Esophagus squamous epithelium (tissue), 5 donors: Measurements from ENCODE around the gene IKZF2. TPM values are rescaled to one million over a fixed set of nuclear protein-coding genes. Genes with fewer than 3 reads are reported as not detected.

Experiments used
- DNase-seq: peaks from one replicate; lab custom pipeline; 2025; lab: John Stamatoyannopoulos, UW
- H3K27ac ChIP-seq, 4 donors: fragments of 200-600 bp; sonication (generic); one replicate each; pipeline ENCODE4 v1.5.1; 2016 to 2019; ENCODE audit warnings: mild to moderate bottlenecking in 1 of 4
- H3K27me3 ChIP-seq, 4 donors: fragments of 200-600 bp; sonication (generic); 1 replicate in 3 of 4; 2 replicates in 1 of 4; pipeline versions ENCODE4 v1.5.1 to v1.6.0; 2017 to 2021; ENCODE audit warnings: antibody characterized with exemption in 1 of 4
- H3K36me3 ChIP-seq, 3 donors: fragments of 200-600 bp; sonication (generic); one replicate each; pipeline ENCODE4 v1.5.1; 2016 to 2019
- H3K4me1 ChIP-seq, 3 donors: fragments of 200-600 bp; sonication (generic); one replicate each; pipeline ENCODE4 v1.5.1; 2017 to 2019
- H3K4me3 ChIP-seq, 4 donors: fragments of 200-600 bp; sonication (generic); 1 replicate in 3 of 4; 2 replicates in 1 of 4; pipeline ENCODE4 v1.5.1; 2016 to 2019; ENCODE audit warnings: mild to moderate bottlenecking in 2 of 4, moderate library complexity in 1 of 4
- H3K9me3 ChIP-seq, 3 donors: fragments of 200-600 bp; sonication (generic); one replicate each; pipeline ENCODE4 v1.5.1; 2016 to 2019
- CTCF ChIP-seq, 6 experiments: fragments of 450-650 bp in 4 of 6; fragments of 200-600 bp in 2 of 6; sonication (generic) in 2 of 6; IDR thresholded peaks; one replicate each; pipeline ENCODE4 v1.5.1; 2016 to 2019; ENCODE audit warnings: antibody characterized with exemption in 6 of 6, mild to moderate bottlenecking in 4 of 6, moderate library complexity in 4 of 6
- POLR2A ChIP-seq, 4 donors: fragments of 450-650 bp; IDR thresholded peaks; one replicate each; pipeline ENCODE4 v1.6.1; 2017; ENCODE audit warnings: antibody characterized with exemption in 4 of 4, mild to moderate bottlenecking in 4 of 4, moderate library complexity in 3 of 4
- WGBS, 2 donors: methylation state at CpG; one replicate each; pipeline ENCODE4 v1.1.5; 2018; 5-methylcytosine and 5-hydroxymethylcytosine counted together
- intact Hi-C: fragments of 100-400 bp; cut with DNase I; formaldehyde crosslinking; loops from one replicate; pipeline ENCODE4 v1.15.0; 2022
- total RNA-seq, 4 donors: library from RNA; depleted of rRNA; stranded (reverse); fragments of >200 nt; gene quantifications; one replicate each; pipeline ENCODE4 v1.1.0, GENCODE V29; 2016
- donor health status: DM: yes; HTN: yes; CAD: no.

IKZF2 gene
- total RNA-seq, 4 donors from 2014 or later = 44.1 to 96.1 (median 78.6) TPM

GRCh38 chr2:213104092-213104902 is 47.1 kb downstream of the IKZF2 start:
- intact Hi-C loops = no loop called here
- H3K9me3 ChIP-seq = no peaks in the 10 kb centered on the region
- no peaks in the 10 kb centered on the region for H3K36me3 ChIP-seq
- 26 to 34% methylated on average over 7 of the region's 7 CpGs for WGBS, 2 donors
- peak overlapping the region in 3 of 4 donors; percentile 7 to 24 (median 15) for H3K27ac ChIP-seq
- peak overlapping the region in 1 of 4 donors; percentile 29 for H3K4me3 ChIP-seq
- DNase-seq = no peak
- TF ChIP-seq POLR2A (IDR thresholded peaks at IDR 0.05) (no peak), CTCF (IDR thresholded peaks at IDR 0.05) (no peak)
- no peaks in the 10 kb centered on the region for H3K27me3 ChIP-seq
- peaks cover 0 to 55% (median 7%) of the 10 kb centered on the region in 3 donors for H3K4me1 ChIP-seq

DNA sequence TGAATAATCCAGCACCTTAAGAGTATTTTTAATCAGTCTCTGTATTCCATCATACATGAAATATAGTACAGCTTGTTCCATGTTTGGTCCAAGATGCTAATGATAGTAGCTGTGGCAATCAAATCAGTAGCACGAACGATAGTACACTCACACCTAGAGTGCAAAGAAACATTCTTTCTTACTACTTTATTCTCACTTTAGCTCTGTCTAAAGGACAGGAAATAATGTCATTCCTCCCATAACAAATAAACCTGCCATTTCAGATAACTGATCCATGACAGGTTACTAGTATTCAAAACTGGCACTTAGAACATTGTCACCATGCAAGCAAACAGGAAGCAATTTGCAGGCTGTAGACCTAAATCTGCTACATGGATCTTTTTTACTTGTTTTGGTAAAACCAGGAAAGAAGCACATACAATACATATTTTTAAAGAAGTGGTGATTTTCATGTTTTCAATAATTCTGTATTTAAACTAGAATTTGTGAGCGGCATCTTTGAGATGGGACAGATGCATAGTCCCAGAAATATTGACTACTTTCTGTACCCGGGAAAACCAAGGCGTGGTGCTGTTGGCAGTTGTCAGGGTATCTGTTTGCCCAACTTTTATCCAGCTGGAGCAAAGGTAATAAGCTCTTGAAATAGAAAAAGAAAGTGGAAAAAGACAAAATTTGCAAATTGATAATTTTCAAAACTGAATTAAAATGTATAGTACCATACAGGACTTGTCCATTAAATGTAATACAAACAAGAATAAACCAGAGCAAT is 49.5 kb downstream of the IKZF2 start:
- TF ChIP-seq CTCF (IDR thresholded peaks at IDR 0.05) (no peak), POLR2A (IDR thresholded peaks at IDR 0.05) (no peak)
- Histone ChIP-seq H3K27ac (no peak overlapping the region), H3K36me3 (no peaks in the 10 kb centered on the region), H3K4me1 (peaks cover 0 to 70% (median 17%) of the 10 kb centered on the region in 3 donors), H3K9me3 (no peaks in the 10 kb centered on the region), H3K4me3 (no peak overlapping the region), H3K27me3 (no peaks in the 10 kb centered on the region)
- DNase-seq = no peak
- WGBS, 2 donors = 75 to 76% methylated on average over 5 of the region's 5 CpGs
- intact Hi-C loops = no loop called here

DNA sequence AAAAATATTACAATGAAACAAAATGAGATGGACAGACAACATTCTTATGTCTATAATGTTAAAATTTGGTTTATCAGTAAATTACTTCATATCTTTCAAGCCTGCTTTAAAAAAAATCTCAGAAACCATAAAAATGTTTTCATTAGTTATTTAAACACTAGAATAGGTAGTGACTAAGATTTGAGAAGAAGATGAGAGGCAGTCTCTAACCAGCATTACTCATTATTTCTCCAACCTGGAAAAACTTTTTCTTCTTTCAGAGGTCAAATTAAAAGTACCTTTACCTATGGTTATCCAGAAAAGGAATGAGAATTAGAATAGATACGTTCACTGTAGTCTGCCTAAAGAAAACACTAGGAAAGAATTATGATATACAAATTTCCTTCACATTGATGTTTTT is 50.3 kb downstream of the IKZF2 start:
- no peak overlapping the region for H3K4me3 ChIP-seq
- no peak for DNase-seq
- no peak overlapping the region for H3K27ac ChIP-seq
- no peaks in the 10 kb centered on the region for H3K36me3 ChIP-seq
- H3K4me1 ChIP-seq = peaks cover 0 to 70% (median 17%) of the 10 kb centered on the region in 3 donors
- no peaks in the 10 kb centered on the region for H3K9me3 ChIP-seq
- 61 to 77% methylated on average over 1 of the region's 1 CpG for WGBS, 2 donors
- TF ChIP-seq POLR2A (IDR thresholded peaks at IDR 0.05) (no peak), CTCF (IDR thresholded peaks at IDR 0.05) (no peak)
- intact Hi-C loops = no loop called here
- no peaks in the 10 kb centered on the region for H3K27me3 ChIP-seq

DNA sequence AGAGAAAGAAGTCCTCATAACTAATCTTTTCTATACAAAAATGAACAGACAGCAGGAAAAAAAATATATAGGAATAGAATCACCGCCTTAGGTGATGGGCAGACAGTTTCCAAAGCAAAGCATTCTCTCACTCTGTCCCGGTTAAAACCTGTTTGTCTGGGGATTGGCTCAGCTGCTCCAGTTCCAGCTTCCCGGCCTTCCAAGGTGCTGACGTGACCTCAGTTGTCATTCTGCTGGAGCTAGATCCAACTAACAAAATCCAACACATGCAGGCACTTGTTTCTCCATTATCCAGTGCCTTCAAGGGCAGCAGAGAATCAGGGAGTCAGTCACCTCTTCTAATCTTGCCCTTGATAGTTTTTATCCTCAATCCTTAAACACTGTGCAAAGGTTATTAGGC is 52.8 kb downstream of the IKZF2 start:
- Histone ChIP-seq H3K4me3 (no peak overlapping the region), H3K27ac (peak overlapping the region in 2 of 4 donors; percentile 11 to 59), H3K36me3 (peaks cover 0 to 7% (median 0%) of the 10 kb centered on the region in 3 donors), H3K27me3 (no peaks in the 10 kb centered on the region), H3K4me1 (peaks cover 0 to 53% (median 10%) of the 10 kb centered on the region in 3 donors), H3K9me3 (no peaks in the 10 kb centered on the region)
- WGBS, 2 donors = 32 to 50% methylated on average over 4 of the region's 4 CpGs
- intact Hi-C loops = no loop called here
- DNase-seq = no peak
- TF ChIP-seq CTCF (IDR thresholded peaks at IDR 0.05) (no peak), POLR2A (IDR thresholded peaks at IDR 0.05) (no peak)

DNA sequence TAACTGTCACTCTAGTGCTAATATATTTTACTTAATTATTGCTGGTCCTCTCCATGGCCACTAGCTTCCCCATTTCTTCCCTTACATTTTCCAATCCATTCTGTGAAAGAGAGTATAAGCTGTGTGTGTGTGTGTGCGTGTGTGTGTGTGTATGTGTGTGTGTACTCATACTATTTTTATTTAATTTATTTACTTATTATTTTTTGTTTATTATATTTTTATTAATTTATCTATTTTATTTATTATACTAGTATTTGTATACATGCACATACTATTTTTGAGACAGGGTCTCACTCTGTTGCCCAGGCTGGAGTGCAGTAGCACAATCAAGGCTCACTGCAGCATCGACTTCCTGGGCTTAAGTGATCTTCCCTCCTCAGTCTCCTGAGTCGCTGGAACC is 59.6 kb downstream of the IKZF2 start:
- no peaks in the 10 kb centered on the region for H3K27me3 ChIP-seq
- intact Hi-C loops = no loop called here
- no peaks in the 10 kb centered on the region for H3K9me3 ChIP-seq
- TF ChIP-seq POLR2A (IDR thresholded peaks at IDR 0.05) (no peak), CTCF (IDR thresholded peaks at IDR 0.05) (no peak)
- no peak overlapping the region for H3K4me3 ChIP-seq
- peaks cover 0 to 15% (median 0%) of the 10 kb centered on the region in 3 donors for H3K4me1 ChIP-seq
- no peak for DNase-seq
- peaks cover 0 to 33% (median 0%) of the 10 kb centered on the region in 3 donors for H3K36me3 ChIP-seq
- 74 to 91% methylated on average over 3 of the region's 3 CpGs for WGBS, 2 donors
- no peak overlapping the region for H3K27ac ChIP-seq
